ENCODE data around the gene MXD3. TPM values are rescaled to one million over a fixed set of nuclear protein-coding genes. Genes with fewer than 3 reads are reported as not detected.

The MXD3 gene
- total and polyA plus RNA-seq, 2 donors (not counting 1 experiment from before 2014, with no cell fraction given), result 11.5 to 14.8 TPM

GRCh38 chr5:177302354-177303110 lies 9.2 kb downstream of the MXD3 start:
- H3K27ac ChIP-seq (ENCODE audit: low read length in 2 of 2), result peak overlapping the region; percentile 79 to 81
- no peaks in the 10 kb centered on the region for H3K27me3 ChIP-seq (replicated peaks in 1 of 4; ENCODE audit: control extremely low read depth in 1 of 4, control insufficient read depth in 3 of 4, insufficient read depth in 4 of 4, low read length in 3 of 4)
- no peak for TF ChIP-seq CTCF (IDR thresholded peaks at IDR 0.05)
- no peak for TF ChIP-seq EZH2 (IDR thresholded peaks at IDR 0.05; ENCODE audit: borderline replicate concordance, insufficient read depth, low read depth, low read length, poor library complexity, severe bottlenecking)
- peak overlapping the region; percentile 93 for H3K27ac Mint-ChIP-seq
- H3K36me3 ChIP-seq (replicated peaks in 1 of 2; ENCODE audit: control extremely low read depth in 1 of 2, control insufficient read depth in 1 of 2, extremely low read depth in 1 of 2, insufficient read depth in 2 of 2, low read length in 1 of 2), result peaks cover 2 to 40% of the 10 kb centered on the region in 2 experiments
- peaks cover 80% of the 10 kb centered on the region for H3K4me1 Mint-ChIP-seq
- ChIA-PET POLR2A (interaction anchor here (0.7 to 1.2 kb wide), 3 partner anchors 7 to 10 kb away, joined by 3 read pairs; no protein-coding TSS in a partner anchor), CTCF (interaction anchor here (1.3 to 3.8 kb wide), 4 partner anchors 7 to 152 kb away, joined by 5 to 26 read pairs (median 6); partner anchors contain the start of gene MXD3)
- DNase-seq (peak; percentile 39), ATAC-seq (ENCODE audit: low read depth) (no peak)
- H3K27me3 Mint-ChIP-seq, result no peaks in the 10 kb centered on the region
- H3K9me3 Mint-ChIP-seq (ENCODE audit: insufficient read depth), result no peaks in the 10 kb centered on the region
- peak overlapping the region; percentile 93 for H2AFZ ChIP-seq (ENCODE audit: insufficient read depth, low read depth, low read length, poor library complexity, severe bottlenecking)
- H3K79me2 ChIP-seq (ENCODE audit: control insufficient read depth, insufficient read depth, low read length), result peaks cover 41% of the 10 kb centered on the region
- no peaks in the 10 kb centered on the region for H3K9me3 ChIP-seq (ENCODE audit: control extremely low read depth in 1 of 3, control insufficient read depth in 2 of 3, insufficient read depth in 1 of 3, low read length in 2 of 3)
- intact Hi-C loops (cut with micrococcal nuclease), result loop anchor here (5.0 kb wide), 3 partner anchors 190 to 300 kb away; partner anchors contain the start of genes B4GALT7 and DOK3
- H3K4me2 ChIP-seq (replicated peaks; ENCODE audit: low read depth, low read length, poor library complexity, severe bottlenecking), result peak overlapping the region; percentile 87
- H3K4me3 Mint-ChIP-seq, result peak overlapping the region; percentile 95
- peak overlapping the region; percentile 93 for H3K9ac ChIP-seq (ENCODE audit: low read length)
- 35% methylated on average over 22 of the region's 24 CpGs for WGBS (ENCODE audit: insufficient coverage)
- peaks cover 60 to 78% of the 10 kb centered on the region in 2 donors for H3K4me1 ChIP-seq (ENCODE audit: control insufficient read depth in 2 of 2, insufficient read depth in 2 of 2, low read length in 2 of 2)
- H4K20me1 ChIP-seq (ENCODE audit: control insufficient read depth, insufficient read depth, low read length, poor library complexity, severe bottlenecking), result peaks cover 26% of the 10 kb centered on the region
- H3K4me3 ChIP-seq (ENCODE audit: control extremely low read depth in 1 of 5, extremely low read depth in 1 of 5, insufficient read depth in 1 of 5, low read depth in 2 of 5, low read length in 4 of 5), result peak overlapping the region; percentile 51 to 97 (median 71)

All from B cell (primary cell).